Activated CD4-positive, alpha-beta T cell treated with anti-CD3 and anti-CD28 coated beads, Interleukin-2, amount 50 U/mL, for 16 hours (primary cell): ENCODE results near the gene GRK7.

Experiments used
- DNase-seq: peaks from one replicate; pipeline ENCODE4 v3.0.0-alpha.2; 2020

GRK7 gene, protein sequence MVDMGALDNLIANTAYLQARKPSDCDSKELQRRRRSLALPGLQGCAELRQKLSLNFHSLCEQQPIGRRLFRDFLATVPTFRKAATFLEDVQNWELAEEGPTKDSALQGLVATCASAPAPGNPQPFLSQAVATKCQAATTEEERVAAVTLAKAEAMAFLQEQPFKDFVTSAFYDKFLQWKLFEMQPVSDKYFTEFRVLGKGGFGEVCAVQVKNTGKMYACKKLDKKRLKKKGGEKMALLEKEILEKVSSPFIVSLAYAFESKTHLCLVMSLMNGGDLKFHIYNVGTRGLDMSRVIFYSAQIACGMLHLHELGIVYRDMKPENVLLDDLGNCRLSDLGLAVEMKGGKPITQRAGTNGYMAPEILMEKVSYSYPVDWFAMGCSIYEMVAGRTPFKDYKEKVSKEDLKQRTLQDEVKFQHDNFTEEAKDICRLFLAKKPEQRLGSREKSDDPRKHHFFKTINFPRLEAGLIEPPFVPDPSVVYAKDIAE (N-terminal part only)

DNA sequence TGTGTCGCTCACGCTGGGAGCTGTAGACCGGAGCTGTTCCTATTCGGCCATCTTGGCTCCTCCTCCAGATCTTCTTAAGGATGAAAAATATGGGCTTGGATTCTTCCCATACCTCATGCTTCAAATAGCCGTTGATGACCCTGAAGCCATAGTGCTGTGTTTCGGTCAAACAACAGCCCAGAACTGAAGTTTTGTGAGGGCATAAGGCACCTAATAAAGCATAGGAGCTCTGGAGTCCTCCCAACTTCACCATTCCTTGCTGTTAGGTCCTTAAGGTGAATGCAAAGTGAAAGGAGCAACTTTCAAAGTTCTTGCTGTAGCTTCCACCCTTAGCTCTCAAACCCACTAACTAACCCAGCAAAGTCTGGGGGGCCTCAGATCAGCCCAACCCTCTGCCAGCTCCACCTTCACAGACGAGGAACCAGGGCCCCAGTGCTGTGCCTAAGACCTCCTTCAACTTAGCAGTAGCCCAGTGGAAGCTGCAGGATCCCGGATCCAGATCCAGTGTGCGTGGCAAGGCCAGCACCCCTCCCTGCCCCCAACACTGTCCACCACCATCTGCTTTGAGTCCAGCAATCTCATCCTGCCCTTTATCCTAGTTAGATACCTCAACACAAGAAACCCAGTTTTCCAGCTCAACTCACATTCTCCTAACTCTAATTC lies at the start of gene GRK7:
TSS of gene GRK7 (plus strand) at position 321 of the 663 bp plus-strand sequence. CDS start 14,877 bp downstream, outside the sequence.
- no peak for DNase-seq

DNA sequence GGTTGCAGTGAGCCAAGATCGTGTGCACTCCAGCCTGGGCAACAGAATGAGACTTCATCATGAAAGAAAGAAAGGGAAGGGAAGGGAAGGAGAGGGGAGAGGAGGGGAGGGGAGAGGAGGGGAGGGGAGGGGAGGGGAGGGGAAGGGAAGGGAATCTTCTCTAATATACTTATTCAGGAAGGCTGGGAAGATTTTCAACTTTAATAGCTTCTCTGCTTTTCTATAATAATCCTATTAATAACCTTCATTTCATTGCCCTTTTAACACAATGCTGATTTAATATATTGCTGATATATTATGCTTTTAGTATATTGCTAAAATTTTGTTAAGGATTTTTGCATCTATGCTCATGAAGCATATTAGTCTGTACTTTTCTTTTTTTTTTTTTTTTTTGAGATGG lies 48.5 kb upstream of the GRK7 start:
- no peak for DNase-seq

DNA sequence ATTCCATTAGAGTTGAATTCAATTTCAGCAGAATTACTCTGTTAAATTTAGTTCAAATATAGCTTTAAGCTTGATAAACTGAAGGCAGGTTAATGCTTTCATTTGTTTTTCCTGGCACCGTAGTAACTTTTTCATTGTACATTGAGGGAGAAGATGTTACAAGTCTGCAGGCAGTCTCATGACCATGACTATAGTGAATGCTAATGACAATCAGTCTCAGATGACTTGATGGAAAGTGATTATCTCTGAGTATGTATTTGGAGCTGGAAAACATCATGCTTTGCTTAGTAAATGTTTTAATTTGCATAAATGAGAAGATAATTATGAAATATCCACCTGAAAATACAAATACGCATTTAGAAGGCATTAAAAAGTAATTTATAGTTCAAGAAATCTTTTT lies 41.1 kb upstream of the GRK7 start:
- no peak for DNase-seq

DNA sequence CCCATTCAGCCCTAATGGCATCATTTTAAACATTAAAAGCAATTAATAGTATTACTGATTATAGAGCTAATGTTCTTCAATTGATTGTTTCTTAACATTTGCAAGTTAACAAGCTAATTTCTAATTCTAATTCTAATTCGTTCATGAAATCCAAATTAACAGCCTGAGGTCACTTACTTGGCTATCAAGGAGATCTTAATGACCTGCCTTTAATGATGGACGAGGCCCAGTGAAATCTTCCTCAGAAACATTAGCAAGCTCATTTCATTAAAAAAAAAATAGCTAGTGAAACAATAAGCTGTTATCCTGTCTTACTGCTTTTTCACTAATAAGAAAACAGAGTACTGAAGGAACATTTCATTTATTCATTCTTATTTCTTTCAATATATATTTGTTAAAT lies 40.6 kb upstream of the GRK7 start:
- no peak for DNase-seq

DNA sequence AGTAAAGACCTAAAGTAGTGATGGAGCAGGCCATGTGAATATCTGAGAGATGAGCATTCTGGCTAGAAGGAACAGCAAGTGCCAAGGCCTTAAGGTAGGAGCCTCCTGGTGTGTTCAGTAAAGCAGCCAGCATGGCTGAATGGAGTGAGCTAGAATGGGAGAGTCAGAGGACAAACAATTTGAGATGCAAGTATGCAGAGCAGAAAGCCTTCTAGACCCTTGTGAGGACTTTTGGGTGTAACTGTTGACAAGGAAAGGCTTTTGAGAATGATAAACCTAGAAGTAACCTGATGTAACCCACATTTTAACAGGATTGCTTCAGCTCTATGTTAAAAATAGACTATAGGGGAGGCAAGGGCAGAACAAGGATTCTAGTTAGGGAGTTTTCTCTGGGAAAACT lies 40.0 kb upstream of the GRK7 start:
- DNase-seq: no peak

DNA sequence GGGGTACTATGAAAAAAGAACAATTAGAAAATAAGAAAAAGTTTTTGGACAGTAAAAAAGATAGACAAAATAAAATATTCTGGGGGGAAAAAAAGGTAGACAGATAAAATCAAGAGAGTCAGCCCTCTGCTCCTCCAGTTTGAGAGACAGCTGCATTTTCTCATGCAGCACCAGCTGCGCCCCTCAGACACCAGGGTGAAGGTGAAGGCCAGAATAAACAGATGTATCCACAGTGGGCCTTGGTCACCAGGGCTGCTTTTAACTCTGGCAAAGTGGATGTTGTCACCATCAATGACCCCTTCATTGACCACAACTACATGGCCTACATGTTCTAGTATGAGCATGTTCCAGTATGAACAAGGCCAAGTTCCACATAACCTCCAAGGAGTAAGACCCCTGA lies 39.0 kb upstream of the GRK7 start:
- no peak for DNase-seq

DNA sequence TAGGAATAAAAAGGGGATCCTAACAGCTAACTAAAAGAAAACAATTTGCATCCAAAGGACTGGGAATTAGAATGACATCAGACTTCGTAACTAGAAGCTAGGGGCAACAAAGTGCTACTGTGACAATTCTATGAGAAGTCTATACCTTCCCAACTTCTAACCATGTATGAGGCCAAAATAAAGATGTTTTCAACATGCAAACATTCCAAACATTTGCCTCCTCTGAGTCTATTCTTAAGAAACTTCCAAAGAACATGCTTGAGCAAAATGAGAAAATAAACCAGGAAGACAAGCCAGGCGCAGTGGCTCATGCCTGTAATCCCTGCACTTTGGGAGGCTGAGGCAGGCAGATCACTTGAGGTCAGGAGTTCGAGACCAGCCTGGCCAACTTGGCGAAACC lies 38.2 kb upstream of the GRK7 start:
- DNase-seq: no peak

DNA sequence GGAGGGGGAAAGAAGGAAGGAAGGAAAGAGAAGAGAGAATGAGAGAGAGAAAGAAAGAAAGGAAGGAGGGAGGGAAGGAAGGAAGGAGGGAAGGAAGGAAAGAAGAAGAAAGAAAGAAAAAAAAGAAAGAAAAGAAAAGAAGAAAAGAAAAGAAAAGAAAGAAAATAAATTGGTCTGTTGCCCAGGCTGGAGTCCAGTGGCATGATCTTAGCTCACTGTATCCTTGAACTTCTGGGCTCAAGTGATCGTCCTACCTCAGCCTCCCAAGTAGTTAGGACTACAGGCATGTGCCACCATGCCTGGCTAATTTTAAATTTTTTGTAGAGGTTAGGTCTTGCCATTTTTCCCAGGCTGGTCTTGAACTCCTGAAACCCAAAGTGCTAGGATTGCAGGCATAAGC lies 36.7 kb upstream of the GRK7 start:
- no peak for DNase-seq

DNA sequence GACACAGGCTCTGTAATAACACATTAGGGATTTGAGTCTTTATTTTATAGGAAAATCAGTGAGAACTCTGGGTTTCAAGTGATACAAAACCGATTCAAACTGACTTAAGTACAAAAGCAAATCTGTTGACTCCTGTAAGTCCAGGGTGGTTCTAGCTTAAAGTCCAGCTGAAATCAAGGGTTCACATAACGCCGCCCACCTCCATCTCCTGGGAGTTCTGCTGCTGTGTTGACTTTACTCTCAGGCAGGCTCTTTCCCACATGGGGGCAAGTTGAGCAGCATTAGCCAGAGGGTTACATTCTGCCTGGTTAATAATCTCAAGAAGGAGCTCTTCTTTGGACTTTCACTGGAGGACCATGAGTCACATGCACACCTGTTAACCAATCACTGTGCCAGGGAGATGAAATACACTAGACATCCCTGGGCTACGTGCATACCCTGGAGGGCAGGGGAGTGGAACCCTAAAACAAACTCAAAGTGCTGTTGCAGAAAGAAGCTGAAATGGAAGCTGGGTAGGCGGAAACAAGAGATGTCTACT lies 34.8 kb upstream of the GRK7 start:
- no peak for DNase-seq

DNA sequence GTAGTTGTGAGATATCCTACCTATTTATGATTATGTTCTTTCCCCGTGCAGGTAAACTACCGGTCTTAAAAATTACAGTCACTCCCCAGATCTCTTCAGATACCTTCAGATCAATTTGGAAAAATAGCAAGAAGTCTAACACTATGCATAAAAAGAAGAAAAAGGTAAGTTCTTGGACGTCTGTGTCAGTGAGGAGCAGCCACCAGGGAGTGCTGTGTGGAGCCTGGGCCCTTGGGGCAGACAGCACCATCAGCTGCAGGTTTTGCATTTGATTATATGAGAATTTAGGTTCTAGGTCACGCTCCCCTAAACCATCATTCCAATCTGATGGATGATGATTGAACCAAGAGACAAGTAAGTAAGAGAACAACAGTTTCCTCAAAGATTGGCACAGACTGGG lies 34.0 kb upstream of the GRK7 start:
- no peak for DNase-seq

DNA sequence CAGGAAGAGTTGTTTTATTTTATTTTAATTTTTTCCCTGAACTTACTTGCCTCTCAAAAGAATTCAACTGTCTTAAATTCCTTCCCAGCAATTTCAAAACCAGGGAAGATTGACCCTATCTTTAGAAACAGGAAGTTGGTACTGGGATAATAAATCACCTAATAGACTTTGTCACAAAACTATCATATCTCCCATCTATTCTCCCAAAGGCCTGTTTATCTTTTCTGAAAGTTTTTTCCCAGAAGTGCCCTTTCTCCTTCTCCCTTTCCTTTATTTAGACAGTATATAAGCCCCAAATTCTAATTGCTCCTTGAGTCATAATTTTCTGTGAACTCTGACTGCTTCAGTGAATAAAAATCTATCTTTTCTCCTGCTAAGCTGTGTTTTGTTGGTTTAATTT lies 28.0 kb upstream of the GRK7 start:
- no peak for DNase-seq

DNA sequence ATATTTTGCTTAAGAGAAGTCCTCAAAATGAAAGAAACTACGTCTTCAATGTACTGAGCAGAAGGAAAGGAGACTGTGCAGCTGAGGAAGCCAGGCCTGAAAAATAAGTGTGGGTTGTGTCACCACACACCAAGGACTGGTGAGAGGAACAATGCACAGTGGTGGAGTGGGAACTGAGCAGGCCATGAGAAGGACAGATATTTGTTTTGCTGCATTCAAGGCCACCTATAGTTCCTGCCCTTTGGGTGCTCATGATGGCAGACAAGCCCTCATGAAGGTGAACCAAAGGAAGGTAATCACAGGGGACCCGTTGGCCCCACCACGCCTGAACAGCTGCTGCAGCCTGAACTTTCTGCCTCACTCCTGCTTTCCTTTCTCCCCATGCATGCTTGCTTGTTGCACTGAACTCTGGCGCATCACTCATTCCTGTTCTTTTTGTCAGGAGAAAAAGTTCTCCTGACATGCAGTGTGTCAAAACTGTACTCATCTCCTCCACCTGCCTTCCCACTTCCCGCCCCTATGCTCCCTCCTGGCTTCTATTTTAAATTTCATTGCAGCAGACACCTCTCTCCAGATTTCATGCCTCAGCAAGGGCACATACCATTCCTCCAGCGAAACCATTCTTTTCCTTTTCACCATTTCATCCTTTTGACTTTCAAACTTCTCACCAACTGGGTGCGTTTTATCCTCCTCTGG lies 27.3 kb upstream of the GRK7 start:
- DNase-seq: no peak

DNA sequence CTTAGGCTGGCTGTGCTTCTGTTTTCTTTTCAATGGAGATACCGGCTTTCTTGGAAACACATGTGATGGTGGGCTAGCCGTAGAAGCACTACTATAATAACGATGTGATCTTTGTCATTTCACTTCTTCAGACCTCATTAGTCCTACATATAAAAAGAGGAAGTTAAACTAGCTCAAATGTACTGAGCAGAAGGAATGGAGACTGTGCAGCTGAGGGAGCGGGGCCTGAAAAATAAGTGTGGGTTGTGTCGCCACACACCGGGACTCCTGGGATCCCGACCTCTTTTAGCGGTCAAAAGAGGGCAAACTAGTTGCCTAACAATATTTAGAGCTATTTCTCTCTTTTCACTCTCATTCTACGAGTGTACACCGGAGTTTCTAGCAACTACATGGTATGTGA lies 26.1 kb upstream of the GRK7 start:
- no peak for DNase-seq

DNA sequence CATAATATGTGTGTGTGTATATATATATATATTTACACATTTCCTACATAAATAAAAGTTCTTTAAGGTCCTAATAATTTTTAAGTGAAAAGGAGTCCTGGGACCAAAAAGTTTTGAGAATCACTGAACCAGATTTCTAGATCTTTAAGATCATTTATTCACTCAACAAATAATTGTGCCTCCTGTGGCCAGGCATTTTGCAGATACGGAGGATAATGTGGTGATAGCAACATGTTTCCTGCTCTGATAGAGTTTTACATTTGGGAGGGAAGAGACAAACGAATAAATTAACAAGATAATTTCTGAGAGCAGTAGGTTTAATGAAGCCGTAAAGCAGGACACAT lies 25.6 kb upstream of the GRK7 start:
- no peak for DNase-seq

DNA sequence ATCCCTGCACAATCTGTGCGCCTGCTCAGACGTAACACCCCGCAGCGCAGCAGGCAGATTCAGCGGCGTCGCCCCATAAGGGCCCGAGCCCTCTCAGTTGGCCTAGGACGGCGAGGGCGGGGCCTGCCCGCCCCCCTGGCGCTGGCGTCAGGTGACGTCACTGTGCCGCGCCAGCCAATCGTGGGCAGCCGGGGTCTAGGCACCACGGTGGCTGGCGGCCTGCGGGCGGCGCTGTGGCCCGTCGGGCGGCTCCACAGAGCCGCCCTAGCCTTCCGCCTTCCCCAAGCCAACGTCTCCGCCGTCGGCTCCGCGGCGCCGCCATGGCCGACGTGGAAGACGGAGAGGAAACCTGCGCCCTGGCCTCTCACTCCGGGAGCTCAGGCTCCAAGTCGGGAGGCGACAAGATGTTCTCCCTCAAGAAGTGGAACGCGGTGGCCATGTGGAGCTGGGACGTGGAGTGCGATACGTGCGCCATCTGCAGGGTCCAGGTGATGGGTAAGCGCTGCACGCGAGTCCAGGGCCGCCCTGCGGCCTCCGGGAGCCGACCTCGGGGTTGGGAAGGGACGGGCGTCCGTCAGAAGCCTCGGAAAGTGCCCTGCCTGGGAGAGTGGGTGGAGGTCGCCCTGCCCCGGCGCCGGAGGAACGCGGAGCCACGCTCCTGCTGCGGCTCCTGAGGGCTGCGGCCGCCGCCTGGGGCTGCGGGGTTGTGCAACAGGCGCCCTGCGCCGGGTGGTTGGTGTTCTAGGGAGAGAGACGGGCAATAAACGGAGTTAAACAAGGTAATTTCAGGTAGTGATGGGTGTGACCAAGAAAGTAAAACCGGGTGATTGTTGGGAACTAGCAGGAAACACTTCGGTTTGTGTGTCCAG lies 25.0 kb upstream of the GRK7 start, which contains the start of gene RNF7:
TSS of gene RNF7 (plus strand) at position 277 of the 869 bp plus-strand sequence. CDS start at position 321, 44 bp downstream.
- peak; percentile 97 for DNase-seq

DNA sequence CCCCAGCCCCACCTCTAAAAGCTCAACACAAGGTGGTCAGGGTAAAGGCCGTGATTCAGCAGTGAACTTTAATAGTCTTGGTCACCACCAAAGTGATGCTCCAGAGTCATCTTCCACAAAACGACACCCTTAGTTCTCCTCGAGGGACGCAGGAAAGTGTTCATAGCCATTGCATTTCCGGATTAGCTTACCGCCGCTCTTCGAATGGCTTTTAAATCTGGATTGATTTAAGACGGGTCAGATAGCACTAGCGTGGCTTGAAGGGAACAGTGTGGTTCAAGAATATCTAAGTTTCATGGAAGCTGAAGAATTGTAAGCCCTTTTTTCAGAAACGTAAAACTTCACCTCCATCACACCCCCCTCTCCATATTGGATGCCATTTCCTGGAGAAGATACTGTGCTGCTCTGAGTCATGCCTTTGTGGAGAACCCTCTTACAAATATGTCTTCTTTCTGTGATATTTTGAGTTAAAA lies 24.3 kb upstream of the GRK7 start:
- DNase-seq: peak; percentile 44

DNA sequence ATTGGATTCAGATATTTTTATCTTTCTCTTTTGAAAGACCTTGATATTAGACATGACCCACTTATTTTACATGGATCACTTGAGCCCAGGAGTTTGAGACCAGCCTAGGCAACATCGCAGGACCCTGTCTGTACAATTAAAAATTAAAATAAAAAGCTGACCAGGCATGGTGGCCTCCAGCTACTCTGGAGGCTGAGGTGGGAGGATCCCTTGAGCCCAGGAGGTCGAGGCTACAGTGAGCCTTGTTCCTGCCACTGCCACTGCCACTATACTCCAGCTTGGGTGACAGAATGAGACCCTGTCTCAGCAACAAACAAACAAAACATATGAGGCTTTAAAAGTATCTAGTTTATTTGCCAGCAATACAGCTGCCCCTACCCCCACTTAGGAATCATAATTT lies 23.5 kb upstream of the GRK7 start:
- DNase-seq: no peak

DNA sequence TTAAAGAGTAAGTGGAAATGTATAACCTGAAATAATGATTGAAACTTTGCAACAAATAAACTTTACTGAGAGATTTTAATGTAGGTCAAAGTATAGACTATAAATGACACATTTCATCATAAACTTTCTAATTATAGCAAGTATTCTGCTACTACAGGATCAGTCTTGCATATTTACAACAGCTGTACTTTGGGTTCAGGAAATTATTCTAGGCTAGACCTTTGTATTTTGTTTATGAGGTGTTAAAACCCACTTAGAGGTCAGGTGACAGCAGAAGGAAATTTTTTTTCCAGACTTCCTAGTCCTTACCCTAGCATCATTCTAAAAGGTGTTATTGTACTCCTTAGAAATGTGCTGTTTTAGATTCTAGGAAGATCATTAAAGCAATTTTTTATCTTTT lies 22.9 kb upstream of the GRK7 start:
- DNase-seq: no peak

DNA sequence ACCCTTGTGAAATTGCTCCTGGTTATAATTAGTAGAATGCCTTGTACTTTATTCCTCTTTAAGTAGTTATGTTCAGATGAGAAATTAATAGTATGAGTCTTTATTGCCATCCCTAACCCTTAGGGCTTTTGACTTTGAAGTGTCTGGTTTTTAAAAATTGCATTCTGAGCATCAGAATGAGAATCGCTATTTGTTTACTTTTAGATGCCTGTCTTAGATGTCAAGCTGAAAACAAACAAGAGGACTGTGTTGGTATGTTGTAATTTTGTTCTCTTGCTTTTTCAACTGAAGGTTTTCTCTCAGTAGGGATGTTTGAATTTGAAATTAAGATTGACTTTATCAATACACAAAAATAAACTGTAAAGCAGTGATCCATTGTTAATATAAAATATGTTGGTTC lies 19.9 kb upstream of the GRK7 start:
- no peak for DNase-seq

DNA sequence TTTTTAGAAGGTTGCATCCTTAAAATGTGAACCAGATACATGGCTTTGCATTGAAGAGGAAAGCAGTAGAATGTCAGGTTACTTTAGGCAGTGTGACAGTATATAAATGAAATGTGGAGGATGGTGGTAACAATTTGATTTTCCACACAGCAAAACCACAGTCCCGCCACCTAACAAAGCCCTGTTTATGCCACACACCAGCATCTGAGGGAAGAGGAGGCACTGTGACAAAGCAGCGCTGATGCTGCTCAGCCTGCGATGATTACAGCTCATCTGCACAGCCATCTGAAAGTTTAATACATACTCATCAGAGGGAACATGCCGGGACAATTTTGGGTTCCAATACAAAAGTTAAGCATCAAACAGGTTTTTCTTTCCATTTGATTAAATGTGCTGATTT lies 16.2 kb upstream of the GRK7 start:
- no peak for DNase-seq

DNA sequence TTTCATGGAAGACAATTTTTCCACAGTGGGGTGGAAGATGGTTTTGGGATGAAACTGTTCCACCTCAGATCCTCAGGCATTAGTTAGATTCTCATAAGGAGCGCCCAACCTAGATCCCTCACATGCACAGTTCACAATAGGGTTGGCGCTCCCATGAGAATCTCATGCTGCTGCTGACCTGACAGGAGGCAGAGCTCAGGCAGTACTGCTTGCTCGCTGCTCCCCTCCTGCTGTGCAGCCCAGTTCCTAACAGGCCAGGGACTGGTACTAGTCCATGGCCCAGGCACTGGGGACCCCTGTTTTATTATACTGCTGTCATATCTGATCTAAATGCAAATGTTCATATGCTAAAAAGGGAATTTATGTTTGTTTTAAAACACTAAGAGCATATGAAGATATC lies 9.8 kb upstream of the GRK7 start:
- no peak for DNase-seq

DNA sequence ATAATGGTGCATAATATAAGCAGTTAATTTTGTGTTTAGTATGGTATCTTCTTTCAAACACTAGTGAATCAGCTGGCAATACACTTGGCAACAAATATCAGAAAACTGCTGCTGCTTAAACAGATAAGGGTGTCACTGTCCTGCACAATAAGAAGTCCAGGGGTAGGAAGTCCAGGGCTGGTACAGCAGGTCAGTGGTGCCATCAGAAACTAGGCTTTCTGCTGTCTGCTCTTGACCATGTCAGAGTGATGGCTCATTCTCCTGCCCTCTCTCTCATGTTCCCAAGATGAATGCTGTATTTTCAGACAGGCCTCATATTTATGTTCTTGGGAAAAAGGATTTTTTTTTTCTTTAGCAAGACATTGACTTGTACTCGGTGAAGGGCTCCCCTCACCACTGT lies 9.2 kb upstream of the GRK7 start:
- DNase-seq: no peak
